ENCODE data around the gene MICU2. TPM values are rescaled to one million over a fixed set of nuclear protein-coding genes. Genes with fewer than 3 reads are reported as not detected.
A peak's percentile ranks its signal among the peaks of the same experiment; 100 is the strongest.

MICU2 gene
- total RNA-seq (2014; rRNA removed; shearing (Covaris generic)) (41.6 and 51.3 TPM in 2 replicates), total RNA-seq (2022) (37.5 and 40.8 TPM in 2 replicates), Bru-seq, nascent RNA (percentile 85 among the genes with signal in this experiment), BruChase-seq, experiment 1, labeled RNA remaining after a 6-hour chase (percentile 70 among the genes with signal in this experiment), BruChase-seq, experiment 2, labeled RNA remaining after a 2-hour chase (percentile 65 among the genes with signal in this experiment)
- long read RNA-seq, transcript MICU2-201 (12 exons, 1,920 nt), result major isoform, 53 of 67 reads
- long read RNA-seq, partial matches to known transcripts, result 6 of 67 reads
- long read RNA-seq, other reads (novel, unspliced or antisense), result 8 of 67 reads

DNA sequence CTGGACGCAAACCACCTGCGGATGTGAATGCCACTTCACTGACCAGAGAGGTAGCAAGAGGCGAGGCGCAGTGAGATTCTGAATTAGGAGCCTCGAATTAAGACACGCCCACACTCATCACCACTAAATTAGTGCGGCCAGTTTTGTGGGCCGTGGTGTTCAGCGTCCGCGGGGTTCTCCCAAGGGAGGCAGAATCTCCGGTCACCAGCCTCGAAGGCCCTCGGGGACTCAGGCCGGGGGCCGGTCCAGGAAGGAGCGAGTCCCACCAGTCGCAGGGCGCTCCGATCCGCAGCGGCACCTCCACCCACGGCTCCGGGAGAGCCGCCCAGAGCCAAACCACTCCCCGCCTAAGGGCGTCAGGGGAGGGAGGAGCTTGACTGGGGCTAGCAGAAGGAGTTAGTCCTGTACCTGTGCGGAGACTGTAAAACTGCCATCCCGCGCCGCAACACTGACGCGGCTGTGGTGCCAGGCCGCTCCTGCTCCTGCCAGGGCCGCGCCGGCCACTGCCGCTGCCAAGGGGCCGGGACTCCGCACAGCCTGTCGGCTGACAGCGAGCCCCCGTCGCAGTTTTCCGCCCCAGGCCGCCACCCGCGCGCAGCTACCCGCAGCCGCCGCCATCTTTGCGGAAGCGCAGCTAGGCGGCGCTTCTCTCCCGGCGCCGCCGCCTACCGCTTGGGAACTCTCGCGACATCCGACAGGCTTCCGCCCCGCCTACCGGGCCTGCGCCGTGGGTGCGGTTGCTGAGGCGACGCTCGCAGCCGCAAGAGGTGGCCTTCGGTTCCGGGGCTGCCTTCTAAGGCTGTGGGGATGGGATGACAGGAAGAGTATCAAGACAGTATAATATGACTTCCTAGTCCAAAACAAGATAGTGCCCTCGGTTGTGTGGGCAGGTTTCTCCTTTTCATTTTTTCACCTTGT, at the start of gene MICU2:
Gene MICU2 (minus strand): TSS at position 640 of the 918 bp plus-strand sequence. CDS start 22 bp downstream, at position 618.
- BruUV-seq (replicated peaks), result no TSS peak

DNA sequence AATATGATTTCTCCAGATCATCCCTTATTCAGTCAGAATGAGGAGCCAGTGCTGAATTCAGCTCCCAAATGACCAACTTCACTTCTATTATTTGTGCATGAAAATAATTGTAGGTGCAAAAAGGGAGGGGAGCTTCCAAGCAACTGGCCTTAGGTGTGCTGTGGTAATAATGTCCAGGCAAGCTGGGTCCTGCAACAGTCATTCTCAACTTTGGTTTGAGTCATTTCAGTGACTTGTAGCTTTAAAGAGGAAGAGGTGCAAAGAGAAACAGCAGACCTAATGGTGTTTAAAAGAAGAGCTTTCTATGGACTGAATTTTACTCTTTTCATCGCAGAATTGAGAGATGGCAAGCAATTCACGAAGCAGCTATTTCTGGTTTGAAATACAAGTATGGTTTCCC, 37.7 kb upstream of the MICU2 start:
- POLR2A ChIA-PET, result interaction anchor here (0.6 kb wide), 1 partner anchor 24 kb away, joined by 3 read pairs; no protein-coding TSS in a partner anchor
- no peaks in the 10 kb centered on the region for H3K9me2 ChIP-seq (ENCODE audit: insufficient read depth, low read length)

More for the DNA sequence above, at the start of gene MICU2:
- Histone ChIP-seq H3K36me3 (ENCODE audit: insufficient read depth, low read length) (peaks cover 13% of the 10 kb centered on the region), H2AFZ (ENCODE audit: low read length) (peak within 1 kb of the TSS; percentile 77; the same call in 1 of the 2 replicates), H3K27ac (ENCODE audit: low read depth, low read length, poor library complexity, severe bottlenecking) (peak within 1 kb of the TSS; percentile 73), H4K20me1 (ENCODE audit: insufficient read depth, low read length) (no peaks in the 10 kb centered on the region), H3K4me1 (ENCODE audit: insufficient read depth, low read length, poor library complexity, severe bottlenecking) (peaks cover 13% of the 10 kb centered on the region), H3K9me2 (ENCODE audit: insufficient read depth, low read length) (no peaks in the 10 kb centered on the region), H3K9me3 (ENCODE audit: low read length) (no peaks in the 10 kb centered on the region), H3K79me2 (ENCODE audit: insufficient read depth, low read depth, low read length) (peaks cover 43% of the 10 kb centered on the region), H3K4me2 (ENCODE audit: low read length) (peak within 1 kb of the TSS; percentile 82), H3K4me3 (ENCODE audit: low read depth, low read length, poor library complexity, severe bottlenecking) (peak within 1 kb of the TSS; percentile 72)
- intact Hi-C loops (cut with micrococcal nuclease; ENCODE audit: unreplicated experiment), result loop anchor here (1.0 to 5.0 kb wide), 3 partner anchors 67 to 426 kb away; partner anchors contain the start of genes MRPL57 and SKA3
- TF ChIP-seq, protein P1, sequence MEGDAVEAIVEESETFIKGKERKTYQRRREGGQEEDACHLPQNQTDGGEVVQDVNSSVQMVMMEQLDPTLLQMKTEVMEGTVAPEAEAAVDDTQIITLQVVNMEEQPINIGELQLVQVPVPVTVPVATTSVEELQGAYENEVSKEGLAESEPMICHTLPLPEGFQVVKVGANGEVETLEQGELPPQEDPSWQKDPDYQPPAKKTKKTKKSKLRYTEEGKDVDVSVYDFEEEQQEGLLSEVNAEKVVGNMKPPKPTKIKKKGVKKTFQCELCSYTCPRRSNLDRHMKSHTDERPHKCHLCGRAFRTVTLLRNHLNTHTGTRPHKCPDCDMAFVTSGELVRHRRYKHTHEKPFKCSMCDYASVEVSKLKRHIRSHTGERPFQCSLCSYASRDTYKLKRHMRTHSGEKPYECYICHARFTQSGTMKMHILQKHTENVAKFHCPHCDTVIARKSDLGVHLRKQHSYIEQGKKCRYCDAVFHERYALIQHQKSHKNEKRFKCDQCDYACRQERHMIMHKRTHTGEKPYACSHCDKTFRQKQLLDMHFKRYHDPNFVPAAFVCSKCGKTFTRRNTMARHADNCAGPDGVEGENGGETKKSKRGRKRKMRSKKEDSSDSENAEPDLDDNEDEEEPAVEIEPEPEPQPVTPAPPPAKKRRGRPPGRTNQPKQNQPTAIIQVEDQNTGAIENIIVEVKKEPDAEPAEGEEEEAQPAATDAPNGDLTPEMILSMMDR (conservative IDR thresholded peaks at IDR 0.05; ENCODE audit: low read length), result no peak
- no peak for TF ChIP-seq EZH2phosphoT487 (IDR thresholded peaks at IDR 0.05; ENCODE audit: borderline replicate concordance, low read depth, low read length)
- CTCF ChIA-PET (ENCODE audit: unreplicated experiment), result interaction anchor here (1.0 kb wide), 1 partner anchor 13 kb away, joined by 3 read pairs; no protein-coding TSS in a partner anchor
- DNase-seq (ENCODE audit: low spot score), result peak; percentile 97
- POLR2A ChIA-PET, result interaction anchor here (0.6 to 3.4 kb wide), 18 partner anchors 8 to 1565 kb away, joined by 3 to 15 read pairs (median 5); partner anchors contain the start of genes MRPL57 and SKA3

More for the DNA sequence above, 37.7 kb upstream of the MICU2 start:
- Histone ChIP-seq H3K79me2 (ENCODE audit: insufficient read depth, low read depth, low read length) (no peaks in the 10 kb centered on the region), H3K9me3 (ENCODE audit: low read length) (no peaks in the 10 kb centered on the region), H2AFZ (ENCODE audit: low read length) (no peak overlapping the region), H3K27ac (ENCODE audit: low read depth, low read length, poor library complexity, severe bottlenecking) (no peak overlapping the region), H4K20me1 (ENCODE audit: insufficient read depth, low read length) (no peaks in the 10 kb centered on the region; the same call in 1 of the 2 replicates), H3K36me3 (ENCODE audit: insufficient read depth, low read length) (no peaks in the 10 kb centered on the region), H3K4me2 (ENCODE audit: low read length) (no peak overlapping the region), H3K4me1 (ENCODE audit: insufficient read depth, low read length, poor library complexity, severe bottlenecking) (no peaks in the 10 kb centered on the region), H3K4me3 (ENCODE audit: low read depth, low read length, poor library complexity, severe bottlenecking) (no peak overlapping the region)
- intact Hi-C loops (cut with micrococcal nuclease; ENCODE audit: unreplicated experiment), result no loop called here
- TF ChIP-seq, protein P1 (conservative IDR thresholded peaks at IDR 0.05; ENCODE audit: low read length), result no peak
- no peak for TF ChIP-seq EZH2phosphoT487 (IDR thresholded peaks at IDR 0.05; ENCODE audit: borderline replicate concordance, low read depth, low read length)
- BruUV-seq (replicated peaks), result no TSS peak
- CTCF ChIA-PET (ENCODE audit: unreplicated experiment), result no interaction called here
- DNase-seq (ENCODE audit: low spot score), result no peak

Measured in OCI-LY7 (cell line).